ENCODE data around the gene IFNLR1. TPM values are rescaled to one million over a fixed set of nuclear protein-coding genes. Genes with fewer than 3 reads are reported as not detected.

Gene IFNLR1
- total RNA-seq, 4 donors from 2014 or later = 10.4 to 16.4 (median 14.4) TPM

GRCh38 chr1:24189528-24189927 is 2.4 kb upstream of the IFNLR1 start:
- intact Hi-C loops (cut with DNase I; ENCODE audit: low total_unique reads) = loop anchor here (5.0 kb wide), 1 partner anchor 117 kb away; no protein-coding TSS in a partner anchor
- TF ChIP-seq CTCF (IDR thresholded peaks at IDR 0.05) (no peak), POLR2A (IDR thresholded peaks at IDR 0.05) (no peak)
- DNase-seq (ENCODE audit: low spot score in 2 of 2) = no peak
- no peak overlapping the region for H3K4me3 ChIP-seq (ENCODE audit: low read depth, poor library complexity, severe bottlenecking)
- 77 to 85% methylated on average over 7 of the region's 7 CpGs for WGBS, 2 donors

GRCh38 chr1:24186711-24186992 is 437 bp downstream of the IFNLR1 start:
- no peak for DNase-seq (ENCODE audit: low spot score in 2 of 2)
- WGBS, 2 donors = 22 to 34% methylated on average over 8 of the region's 8 CpGs
- TF ChIP-seq CTCF (IDR thresholded peaks at IDR 0.05) = no peak
- TF ChIP-seq POLR2A (IDR thresholded peaks at IDR 0.05) = no peak
- intact Hi-C loops (cut with DNase I; ENCODE audit: low total_unique reads) = loop anchor here (5.0 kb wide), 1 partner anchor 114 kb away; no protein-coding TSS in a partner anchor
- H3K4me3 ChIP-seq (ENCODE audit: low read depth, poor library complexity, severe bottlenecking) = no peak overlapping the region

GRCh38 chr1:24186031-24186710 is 918 bp downstream of the IFNLR1 start:
- TF ChIP-seq CTCF (IDR thresholded peaks at IDR 0.05) (no peak), POLR2A (IDR thresholded peaks at IDR 0.05) (no peak)
- DNase-seq (ENCODE audit: low spot score in 2 of 2) = no peak
- H3K4me3 ChIP-seq (ENCODE audit: low read depth, poor library complexity, severe bottlenecking) = no peak overlapping the region
- intact Hi-C loops (cut with DNase I; ENCODE audit: low total_unique reads) = loop anchor here (5.0 kb wide), 1 partner anchor 114 kb away; no protein-coding TSS in a partner anchor
- WGBS, 2 donors = 54 to 64% methylated on average over 13 of the region's 13 CpGs

GRCh38 chr1:24185076-24185475 is 2.0 kb downstream of the IFNLR1 start:
- DNase-seq (ENCODE audit: low spot score in 2 of 2) = no peak
- H3K4me3 ChIP-seq (ENCODE audit: low read depth, poor library complexity, severe bottlenecking) = no peak overlapping the region
- intact Hi-C loops (cut with DNase I; ENCODE audit: low total_unique reads) = loop anchor here (5.0 kb wide), 1 partner anchor 113 kb away; no protein-coding TSS in a partner anchor
- TF ChIP-seq CTCF (IDR thresholded peaks at IDR 0.05) (no peak), POLR2A (IDR thresholded peaks at IDR 0.05) (no peak)
- WGBS, 2 donors = 73 to 92% methylated on average over 4 of the region's 4 CpGs

- TF ChIP-seq POLR2A (IDR thresholded peaks at IDR 0.05) (no peak), CTCF (IDR thresholded peaks at IDR 0.05) (no peak)
- 42 to 56% methylated on average over 6 of the region's 6 CpGs for WGBS, 2 donors
- DNase-seq (ENCODE audit: low spot score in 2 of 2) = no peak
- no peak overlapping the region for H3K4me3 ChIP-seq (ENCODE audit: low read depth, poor library complexity, severe bottlenecking)
- intact Hi-C loops (cut with DNase I; ENCODE audit: low total_unique reads) = no loop called here
Measured at GRCh38 chr1:24182061-24182460, 5.0 kb downstream of the IFNLR1 start.

- 76 to 83% methylated on average over 5 of the region's 5 CpGs for WGBS, 2 donors
- TF ChIP-seq CTCF (IDR thresholded peaks at IDR 0.05) (no peak), POLR2A (IDR thresholded peaks at IDR 0.05) (no peak)
- no peak for DNase-seq (ENCODE audit: low spot score in 2 of 2)
- intact Hi-C loops (cut with DNase I; ENCODE audit: low total_unique reads) = no loop called here
- H3K4me3 ChIP-seq (ENCODE audit: low read depth, poor library complexity, severe bottlenecking) = no peak overlapping the region
Measured at GRCh38 chr1:24181619-24182018, 5.5 kb downstream of the IFNLR1 start.
